Measurements from ENCODE around the gene CFAP97D2.

CFAP97D2 gene

DNA sequence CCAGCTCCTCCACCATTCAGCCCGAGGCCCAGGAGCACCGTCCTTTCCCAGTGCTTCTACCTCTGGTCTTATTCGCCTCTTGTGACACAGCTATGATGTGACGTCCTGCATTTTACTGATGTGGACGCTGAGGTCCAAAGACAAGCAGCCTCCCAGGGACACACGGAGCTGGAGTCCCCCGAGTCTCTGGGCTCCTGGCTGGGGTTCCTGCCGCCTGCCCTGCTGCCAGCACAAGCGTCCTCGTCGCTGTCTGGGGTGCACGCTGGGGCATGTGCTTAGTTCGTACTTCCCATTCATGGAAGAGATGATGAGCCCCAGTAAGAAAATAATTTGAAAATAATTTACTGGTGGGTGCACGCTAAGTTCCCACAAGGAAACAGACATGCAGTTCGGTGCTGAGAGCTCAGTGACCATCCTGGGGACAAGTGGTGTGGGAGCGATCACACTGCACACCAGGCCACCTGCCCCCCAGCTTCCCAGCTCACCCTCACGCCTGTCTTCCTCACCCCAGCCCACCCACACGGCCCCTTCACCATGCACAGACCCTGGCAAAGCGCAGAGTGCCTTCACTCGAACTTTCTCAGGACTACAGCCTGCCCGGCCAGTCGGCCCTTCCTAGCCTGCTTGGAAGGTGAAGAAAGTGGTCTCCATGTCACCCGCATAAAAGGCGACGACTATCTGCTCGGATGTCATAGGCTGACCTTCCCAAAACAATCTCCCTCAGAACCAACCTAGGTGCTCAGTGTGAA, 14.2 kb upstream of the CFAP97D2 start:
- DNase-seq (ENCODE audit: low spot score) = peak; percentile 15
- in situ Hi-C loops (cut with MboI; ENCODE audit: low sequenced_read_pairs, unreplicated experiment) = no loop called here
- TF ChIP-seq, protein P1, sequence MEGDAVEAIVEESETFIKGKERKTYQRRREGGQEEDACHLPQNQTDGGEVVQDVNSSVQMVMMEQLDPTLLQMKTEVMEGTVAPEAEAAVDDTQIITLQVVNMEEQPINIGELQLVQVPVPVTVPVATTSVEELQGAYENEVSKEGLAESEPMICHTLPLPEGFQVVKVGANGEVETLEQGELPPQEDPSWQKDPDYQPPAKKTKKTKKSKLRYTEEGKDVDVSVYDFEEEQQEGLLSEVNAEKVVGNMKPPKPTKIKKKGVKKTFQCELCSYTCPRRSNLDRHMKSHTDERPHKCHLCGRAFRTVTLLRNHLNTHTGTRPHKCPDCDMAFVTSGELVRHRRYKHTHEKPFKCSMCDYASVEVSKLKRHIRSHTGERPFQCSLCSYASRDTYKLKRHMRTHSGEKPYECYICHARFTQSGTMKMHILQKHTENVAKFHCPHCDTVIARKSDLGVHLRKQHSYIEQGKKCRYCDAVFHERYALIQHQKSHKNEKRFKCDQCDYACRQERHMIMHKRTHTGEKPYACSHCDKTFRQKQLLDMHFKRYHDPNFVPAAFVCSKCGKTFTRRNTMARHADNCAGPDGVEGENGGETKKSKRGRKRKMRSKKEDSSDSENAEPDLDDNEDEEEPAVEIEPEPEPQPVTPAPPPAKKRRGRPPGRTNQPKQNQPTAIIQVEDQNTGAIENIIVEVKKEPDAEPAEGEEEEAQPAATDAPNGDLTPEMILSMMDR (IDR thresholded peaks at IDR 0.05; ENCODE audit: borderline replicate concordance, control extremely low read depth, extremely low read depth, insufficient read depth, missing control alignments) = no peak

DNA sequence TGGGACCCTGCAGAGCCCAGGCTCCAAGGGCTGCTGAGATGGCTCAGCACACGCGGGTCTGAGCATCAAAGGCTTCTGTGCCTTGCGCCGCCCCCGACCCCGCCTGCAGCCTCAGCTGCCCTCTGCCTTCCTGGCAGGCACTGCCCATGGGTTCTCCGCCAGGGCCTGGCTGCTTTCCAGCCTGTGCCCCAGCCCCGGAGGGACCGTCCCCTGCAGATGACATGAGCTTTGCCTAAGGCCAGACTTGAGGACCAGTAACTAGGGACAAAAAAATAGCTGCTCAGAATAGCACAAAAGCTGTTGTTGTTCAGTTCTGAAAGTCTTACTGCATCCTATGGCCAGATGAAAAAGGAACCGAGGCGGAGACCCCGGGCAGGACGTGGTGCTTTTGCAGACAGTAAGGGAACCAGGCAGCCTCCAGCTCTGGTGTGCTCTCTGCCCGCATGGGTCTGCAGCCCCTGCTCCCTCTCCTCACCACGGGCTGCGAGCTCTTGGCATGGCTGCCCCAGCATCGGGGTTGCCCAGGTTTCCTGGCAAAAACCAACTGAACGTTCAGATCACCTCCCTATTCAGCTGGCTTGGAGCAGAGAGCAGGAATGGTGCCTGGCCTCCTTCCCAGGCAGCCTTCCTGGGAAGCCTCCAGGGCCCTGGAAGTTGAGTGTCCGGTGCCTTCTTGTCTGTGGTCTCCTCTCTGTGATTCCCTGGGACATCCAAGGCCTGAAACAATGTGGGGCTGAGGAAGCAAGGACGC, 12.5 kb upstream of the CFAP97D2 start:
- in situ Hi-C loops (cut with MboI; ENCODE audit: low sequenced_read_pairs, unreplicated experiment) = no loop called here
- DNase-seq (ENCODE audit: low spot score) = no peak
- TF ChIP-seq, protein P1 (IDR thresholded peaks at IDR 0.05; ENCODE audit: borderline replicate concordance, control extremely low read depth, extremely low read depth, insufficient read depth, missing control alignments) = no peak

GRCh38 chr13:114167426-114167825, 11.6 kb upstream of the CFAP97D2 start:
- in situ Hi-C loops (cut with MboI; ENCODE audit: low sequenced_read_pairs, unreplicated experiment) = no loop called here
- TF ChIP-seq, protein P1 (IDR thresholded peaks at IDR 0.05; ENCODE audit: borderline replicate concordance, control extremely low read depth, extremely low read depth, insufficient read depth, missing control alignments) = no peak
- DNase-seq (ENCODE audit: low spot score) = no peak

GRCh38 chr13:114167885-114168284, 11.2 kb upstream of the CFAP97D2 start:
- TF ChIP-seq, protein P1 (IDR thresholded peaks at IDR 0.05; ENCODE audit: borderline replicate concordance, control extremely low read depth, extremely low read depth, insufficient read depth, missing control alignments) = no peak
- DNase-seq (ENCODE audit: low spot score) = no peak
- in situ Hi-C loops (cut with MboI; ENCODE audit: low sequenced_read_pairs, unreplicated experiment) = no loop called here

DNA sequence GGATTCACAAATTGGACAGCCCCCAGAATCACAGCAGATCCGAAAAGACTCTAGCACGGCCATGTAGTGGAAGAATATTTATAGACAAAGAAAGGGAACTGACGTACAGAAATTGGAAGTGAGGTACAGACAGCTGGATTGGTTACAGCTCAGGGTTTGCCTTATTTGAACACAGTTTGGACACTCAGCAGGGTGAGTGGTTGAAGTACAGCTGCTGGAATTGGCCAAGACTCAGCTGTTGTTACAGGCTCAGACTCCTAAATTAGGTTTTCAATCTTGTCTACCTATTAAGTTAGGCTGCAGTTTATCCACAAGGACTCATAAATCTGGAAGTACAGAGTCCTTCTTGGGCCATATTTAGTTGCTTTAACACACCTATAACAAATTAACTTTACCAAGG, 5.8 kb upstream of the CFAP97D2 start:
- no peak for DNase-seq (ENCODE audit: low spot score)
- in situ Hi-C loops (cut with MboI; ENCODE audit: low sequenced_read_pairs, unreplicated experiment) = no loop called here
- TF ChIP-seq, protein P1 (IDR thresholded peaks at IDR 0.05; ENCODE audit: borderline replicate concordance, control extremely low read depth, extremely low read depth, insufficient read depth, missing control alignments) = no peak

- no peak for DNase-seq (ENCODE audit: low spot score)
- in situ Hi-C loops (cut with MboI; ENCODE audit: low sequenced_read_pairs, unreplicated experiment) = no loop called here
- TF ChIP-seq, protein P1 (IDR thresholded peaks at IDR 0.05; ENCODE audit: borderline replicate concordance, control extremely low read depth, extremely low read depth, insufficient read depth, missing control alignments) = no peak
These were observed 5.3 kb upstream of the CFAP97D2 start for GRCh38 chr13:114173745-114174144.
